Bronchial epithelial cell (primary cell): Measurements from ENCODE around the gene RITA1. TPM values are rescaled to one million over a fixed set of nuclear protein-coding genes. Genes with fewer than 3 reads are reported as not detected.

Experiments used
- DNase-seq: peaks from one replicate; pipeline ENCODE4 v3.0.0-alpha.2; 2010; ENCODE audit warnings: low read depth
- FAIRE-seq: peaks from 2 replicates; lab custom pipeline; 2011; peaks lifted over from hg19 to GRCh38; lab: Jason Lieb, UNC
- H3K27me3 ChIP-seq: 2 replicates; pipeline ENCODE4 v1.5.1; 2011; ENCODE audit warnings: low read length; ENCODE audit not compliant: control insufficient read depth, insufficient read depth
- H3K36me3 ChIP-seq: 2 replicates; pipeline ENCODE4 v1.5.1; 2011; ENCODE audit warnings: low read length; ENCODE audit not compliant: control insufficient read depth, insufficient read depth
- H3K4me3 ChIP-seq: 2 replicates; pipeline ENCODE4 v1.5.1; 2011; ENCODE audit warnings: mild to moderate bottlenecking, low read depth, low read length, control low read depth
- total RNA-seq: library from RNA; depleted of rRNA; stranded (reverse); fragments of >200 nt; gene quantifications from 2 replicates; pipeline ENCODE4 v1.2.1, GENCODE V29; 2014
- TF ChIP-seq, protein P1 (sequence below): IDR thresholded peaks from 2 replicates; pipeline ENCODE4 v1.5.1; 2011; ENCODE audit warnings: mild to moderate bottlenecking, moderate library complexity, low read length, control low read depth, inconsistent platforms; ENCODE audit not compliant: insufficient read depth, severe bottlenecking

The RITA1 gene
- total RNA-seq, 1 donor from 2014 or later: 17.6 TPM

GRCh38 chr12:113186033-113186365, 478 bp downstream of the RITA1 start:
- DNase-seq: no peak
- no peak for FAIRE-seq
- H3K4me3 ChIP-seq: peak overlapping the region; percentile 94
- H3K27me3 ChIP-seq: no peaks in the 10 kb centered on the region
- TF ChIP-seq, protein P1, sequence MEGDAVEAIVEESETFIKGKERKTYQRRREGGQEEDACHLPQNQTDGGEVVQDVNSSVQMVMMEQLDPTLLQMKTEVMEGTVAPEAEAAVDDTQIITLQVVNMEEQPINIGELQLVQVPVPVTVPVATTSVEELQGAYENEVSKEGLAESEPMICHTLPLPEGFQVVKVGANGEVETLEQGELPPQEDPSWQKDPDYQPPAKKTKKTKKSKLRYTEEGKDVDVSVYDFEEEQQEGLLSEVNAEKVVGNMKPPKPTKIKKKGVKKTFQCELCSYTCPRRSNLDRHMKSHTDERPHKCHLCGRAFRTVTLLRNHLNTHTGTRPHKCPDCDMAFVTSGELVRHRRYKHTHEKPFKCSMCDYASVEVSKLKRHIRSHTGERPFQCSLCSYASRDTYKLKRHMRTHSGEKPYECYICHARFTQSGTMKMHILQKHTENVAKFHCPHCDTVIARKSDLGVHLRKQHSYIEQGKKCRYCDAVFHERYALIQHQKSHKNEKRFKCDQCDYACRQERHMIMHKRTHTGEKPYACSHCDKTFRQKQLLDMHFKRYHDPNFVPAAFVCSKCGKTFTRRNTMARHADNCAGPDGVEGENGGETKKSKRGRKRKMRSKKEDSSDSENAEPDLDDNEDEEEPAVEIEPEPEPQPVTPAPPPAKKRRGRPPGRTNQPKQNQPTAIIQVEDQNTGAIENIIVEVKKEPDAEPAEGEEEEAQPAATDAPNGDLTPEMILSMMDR: no peak
- H3K36me3 ChIP-seq: peaks cover 4% of the 10 kb centered on the region

DNA sequence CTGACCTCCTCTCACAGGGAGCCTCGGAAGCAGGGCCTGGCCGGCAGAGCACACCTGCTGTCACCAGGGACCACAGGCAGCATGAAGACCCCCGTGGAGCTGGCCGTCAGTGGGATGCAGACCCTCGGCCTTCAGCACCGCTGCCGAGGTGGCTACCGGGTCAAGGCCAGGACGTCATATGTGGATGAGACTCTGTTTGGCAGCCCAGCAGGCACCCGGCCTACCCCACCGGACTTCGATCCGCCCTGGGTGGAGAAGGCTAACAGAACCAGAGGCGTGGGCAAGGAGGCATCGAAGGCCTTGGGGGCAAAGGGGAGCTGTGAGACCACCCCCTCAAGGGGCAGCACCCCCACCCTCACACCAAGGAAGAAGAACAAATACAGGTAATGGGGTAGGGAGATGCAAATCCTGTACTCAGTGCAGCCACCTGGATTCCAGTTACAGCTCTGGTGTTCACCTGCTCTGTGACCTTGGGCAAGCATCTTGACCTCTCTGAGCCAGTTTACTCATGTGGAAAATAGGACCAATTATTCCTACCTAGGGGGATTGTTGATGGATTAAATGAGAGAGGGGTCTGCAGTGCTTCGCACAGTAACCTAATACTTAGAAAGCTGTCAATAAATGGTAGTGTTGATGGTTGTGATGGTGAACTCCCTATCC, 1.3 kb downstream of the RITA1 start:
- DNase-seq (no peak), FAIRE-seq (no peak)
- H3K4me3 ChIP-seq: no peak overlapping the region
- H3K36me3 ChIP-seq: peaks cover 9% of the 10 kb centered on the region
- TF ChIP-seq, protein P1: no peak
- H3K27me3 ChIP-seq: no peaks in the 10 kb centered on the region

DNA sequence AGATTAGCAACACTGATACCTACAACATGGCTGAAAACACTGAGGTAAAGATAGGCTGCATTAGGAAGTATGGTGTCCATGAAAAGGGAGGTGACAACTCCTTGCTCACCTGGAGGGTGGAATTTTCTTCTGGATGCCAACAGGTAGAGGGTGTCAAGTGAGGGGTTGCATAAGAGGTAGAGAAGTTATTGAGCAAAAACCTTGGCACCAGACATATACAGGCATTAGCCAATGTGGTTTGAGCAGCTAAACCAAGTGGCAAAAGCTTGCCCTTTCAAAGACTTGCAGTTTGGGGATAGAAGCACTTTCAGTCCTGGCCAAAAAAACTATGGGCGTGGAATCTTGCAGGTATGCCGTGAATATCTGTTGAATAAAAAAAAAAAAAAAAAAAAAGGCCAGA, 3.8 kb downstream of the RITA1 start:
- FAIRE-seq: no peak
- TF ChIP-seq, protein P1: no peak
- H3K36me3 ChIP-seq: peaks cover 6% of the 10 kb centered on the region
- DNase-seq: peak; percentile 50
- H3K27me3 ChIP-seq: no peaks in the 10 kb centered on the region
- H3K4me3 ChIP-seq: no peak overlapping the region

GRCh38 chr12:113190761-113191160, 5.2 kb downstream of the RITA1 start:
- TF ChIP-seq, protein P1: no peak
- FAIRE-seq: no peak
- DNase-seq: peak; percentile 13
- H3K27me3 ChIP-seq: no peaks in the 10 kb centered on the region
- H3K36me3 ChIP-seq: peaks cover 6% of the 10 kb centered on the region
- no peak overlapping the region for H3K4me3 ChIP-seq

GRCh38 chr12:113191227-113191626, 5.7 kb downstream of the RITA1 start:
- DNase-seq: no peak
- Histone ChIP-seq H3K36me3 (peaks cover 6% of the 10 kb centered on the region), H3K27me3 (no peaks in the 10 kb centered on the region), H3K4me3 (no peak overlapping the region)
- TF ChIP-seq, protein P1: no peak
- FAIRE-seq: no peak

DNA sequence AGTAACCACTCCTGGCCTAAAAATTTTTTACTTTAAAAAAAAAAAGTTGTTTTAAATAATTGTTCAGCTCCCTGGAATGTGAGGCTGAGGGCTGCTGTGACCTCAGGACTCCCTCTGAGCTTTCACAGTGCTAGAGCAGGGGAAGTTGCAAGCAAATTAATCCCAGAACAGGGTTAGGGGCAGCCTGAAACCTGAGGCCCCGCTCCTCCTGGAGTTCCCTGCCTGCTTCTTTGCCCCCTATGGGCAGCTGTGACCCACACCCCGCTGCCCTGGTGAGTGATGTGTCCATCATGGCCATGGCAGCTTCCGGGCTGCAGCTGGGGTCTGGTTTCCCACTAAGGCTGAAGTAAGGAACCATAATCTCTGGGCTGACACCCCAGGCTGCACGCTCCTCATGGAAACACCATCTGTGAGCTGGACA, 9.5 kb downstream of the RITA1 start:
- no peak overlapping the region for H3K4me3 ChIP-seq
- no peaks in the 10 kb centered on the region for H3K27me3 ChIP-seq
- H3K36me3 ChIP-seq: peaks cover 6% of the 10 kb centered on the region
- TF ChIP-seq, protein P1: no peak
- DNase-seq: no peak
- no peak for FAIRE-seq
